ENCODE data around the gene TRIM7.
"Not testable (repeated sequence)": the region's sequence is repeated elsewhere in the genome, so short reads cannot be mapped to it uniquely, and the experiment has no call there.

Gene TRIM7

GRCh38 chr5:181169459-181170236, 35.3 kb downstream of the TRIM7 start:
- not testable (repeated sequence) for DNase-seq

- DNase-seq = no peak
Measured at GRCh38 chr5:181168595-181169118, 36.3 kb downstream of the TRIM7 start.

- no peak for DNase-seq
Measured at GRCh38 chr5:181167814-181168488, 37.0 kb downstream of the TRIM7 start.

- no peak for DNase-seq
Measured at GRCh38 chr5:181166812-181167733, 37.9 kb downstream of the TRIM7 start.

DNA sequence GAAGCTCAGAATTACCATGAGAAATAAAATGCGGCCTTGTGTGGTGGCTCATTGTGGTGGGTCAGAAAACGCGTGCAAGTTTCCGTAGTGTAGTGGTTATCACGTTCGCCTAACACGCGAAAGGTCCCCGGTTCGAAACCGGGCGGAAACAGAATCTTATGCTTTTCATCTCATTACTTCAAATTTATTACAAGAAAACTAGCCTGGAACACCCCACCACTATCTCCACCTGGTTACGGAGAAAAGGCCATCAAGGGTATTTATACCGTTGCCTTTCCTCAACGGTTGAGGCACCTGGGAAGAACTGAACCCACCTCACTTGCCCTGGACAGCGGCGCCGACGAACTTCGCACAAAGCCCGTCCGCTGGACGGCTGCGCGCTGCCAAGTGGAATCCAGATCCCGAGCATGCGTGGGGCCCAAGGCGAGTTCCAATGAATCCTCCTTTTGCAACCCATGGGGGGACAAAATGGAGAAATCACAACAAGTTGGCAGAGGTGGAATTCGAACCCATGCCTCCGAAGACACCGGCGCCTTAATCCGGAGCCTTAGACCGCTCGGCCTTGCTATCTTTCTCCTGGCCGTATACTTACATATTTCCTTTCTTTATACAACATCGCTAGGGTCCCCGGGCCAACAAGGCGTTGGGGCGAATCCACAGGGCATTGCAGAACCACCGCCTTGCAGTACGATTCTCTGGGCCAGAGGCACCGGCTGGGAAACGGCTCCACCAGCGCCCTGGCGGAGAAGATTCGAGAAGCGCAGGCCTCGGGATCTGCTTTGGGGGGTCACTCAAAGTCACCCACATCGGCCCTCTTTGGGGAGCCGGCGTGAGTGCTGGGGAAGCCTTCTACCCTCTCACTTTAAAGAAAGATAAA, 40.7 kb downstream of the TRIM7 start:
- no peak for DNase-seq

GRCh38 chr5:181163487-181164075, 41.4 kb downstream of the TRIM7 start:
- no peak for DNase-seq

DNA sequence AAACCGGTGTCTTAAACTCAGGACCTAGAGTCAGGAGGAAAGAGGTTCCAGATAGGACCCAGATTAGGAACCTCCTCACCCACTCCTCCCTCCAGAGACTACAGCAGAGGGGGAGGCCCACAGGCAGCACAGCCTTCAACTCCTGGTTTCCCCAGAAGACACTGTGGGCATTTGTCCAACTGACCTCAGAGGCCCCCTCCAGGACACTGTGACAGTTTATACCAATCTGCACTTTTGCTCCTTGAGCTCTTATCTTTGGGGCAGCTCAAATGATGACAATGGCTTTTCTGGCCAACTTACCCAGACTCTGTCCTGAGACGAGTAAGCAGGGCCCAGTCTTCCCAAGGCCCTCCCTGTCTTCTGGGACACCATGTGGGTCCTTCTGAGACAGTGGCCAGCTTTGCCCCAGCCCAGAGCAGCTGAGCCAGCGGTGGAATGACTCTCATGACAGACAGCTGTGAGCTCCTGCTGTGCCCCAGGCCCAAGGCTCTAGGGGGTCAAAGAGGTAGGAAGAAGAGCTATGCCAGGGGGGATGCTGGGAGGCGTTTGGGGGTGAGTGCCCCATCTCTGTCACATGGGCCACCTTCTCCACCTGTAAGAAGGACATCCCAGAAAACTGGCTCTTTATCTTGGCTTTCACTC, 43.3 kb downstream of the TRIM7 start:
- DNase-seq = no peak

DNA sequence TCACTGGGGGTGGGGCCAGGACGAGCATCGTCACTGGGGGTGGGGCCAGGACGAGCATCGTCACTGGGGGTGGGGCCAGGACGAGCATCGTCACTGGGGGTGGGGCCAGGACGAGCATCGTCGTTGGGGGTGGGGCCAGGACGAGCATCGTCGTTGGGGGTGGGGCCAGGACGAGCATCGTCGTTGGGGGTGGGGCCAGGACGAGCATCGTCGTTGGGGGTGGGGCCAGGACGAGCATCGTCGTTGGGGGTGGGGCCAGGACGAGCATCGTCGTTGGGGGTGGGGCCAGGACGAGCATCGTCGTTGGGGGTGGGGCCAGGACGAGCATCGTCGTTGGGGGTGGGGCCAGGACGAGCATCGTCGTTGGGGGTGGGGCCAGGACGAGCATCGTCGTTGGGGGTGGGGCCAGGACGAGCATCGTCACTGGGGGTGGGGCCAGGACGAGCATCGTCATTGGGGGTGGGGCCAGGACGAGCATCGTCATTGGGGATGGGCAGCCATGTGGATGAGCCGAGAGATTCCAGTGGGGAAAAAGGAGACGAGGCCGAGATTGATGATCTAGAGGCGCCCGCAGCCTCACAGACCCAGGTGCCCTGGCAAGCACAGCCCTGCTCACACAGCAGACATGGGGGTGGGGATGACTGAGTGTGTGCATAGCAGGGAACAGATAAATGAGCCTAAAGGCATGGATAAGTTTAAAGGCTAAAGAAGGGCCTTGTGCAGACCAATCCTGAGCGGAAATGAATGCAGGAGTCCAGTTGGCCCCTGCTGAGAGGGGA, 44.1 kb downstream of the TRIM7 start:
- not testable (repeated sequence) for DNase-seq

- peak; percentile 10 for DNase-seq
Measured at GRCh38 chr5:181160152-181160754, 44.7 kb downstream of the TRIM7 start.

GRCh38 chr5:181159286-181160151, 45.5 kb downstream of the TRIM7 start:
- no peak for DNase-seq

GRCh38 chr5:181158869-181159268, 46.1 kb downstream of the TRIM7 start:
- no peak for DNase-seq

DNA sequence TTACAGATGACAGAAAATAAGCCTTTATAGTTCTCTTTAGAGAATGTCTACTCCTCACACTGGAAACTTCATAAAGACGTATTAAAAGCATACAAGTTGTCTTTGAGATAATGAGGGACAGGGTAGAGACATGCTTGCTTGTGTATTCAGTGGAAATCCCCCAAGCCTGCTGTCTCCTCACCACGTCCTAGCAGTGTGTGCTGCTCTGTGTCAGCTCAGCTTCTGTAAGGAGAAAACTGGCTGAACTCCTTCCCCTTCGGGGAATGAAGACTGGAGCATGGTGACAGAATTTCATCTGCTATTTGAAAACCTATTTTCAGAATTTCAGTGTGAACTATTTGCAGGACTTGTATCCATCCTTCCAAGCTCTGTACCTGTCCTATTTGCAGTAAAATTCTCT, 48.2 kb downstream of the TRIM7 start:
- DNase-seq = no peak

DNA sequence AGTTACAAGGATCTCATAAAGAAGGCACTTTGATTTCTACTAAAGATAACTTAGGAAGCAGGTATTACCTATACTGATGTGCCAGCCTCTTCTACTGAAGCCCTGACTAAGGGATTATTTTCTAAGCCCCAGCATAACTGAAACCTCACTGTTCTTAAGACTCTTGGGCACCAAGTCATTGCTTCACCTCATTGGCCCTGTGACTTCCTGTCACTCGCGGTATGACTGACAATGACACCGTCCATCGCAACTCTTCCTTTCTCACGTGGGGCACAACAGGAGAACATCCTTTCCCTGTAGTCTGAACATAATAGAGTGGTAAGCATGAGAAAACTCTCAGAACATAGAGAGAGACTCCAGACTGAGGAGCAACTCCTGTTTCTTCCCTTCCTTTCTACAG, 51.2 kb downstream of the TRIM7 start:
- DNase-seq = no peak

GRCh38 chr5:181152406-181152805, 52.6 kb downstream of the TRIM7 start:
- no peak for DNase-seq

GRCh38 chr5:181151146-181151545, 53.9 kb downstream of the TRIM7 start:
- DNase-seq = no peak

- DNase-seq = no peak
Measured at GRCh38 chr5:181149806-181150733, 54.9 kb downstream of the TRIM7 start.

DNA sequence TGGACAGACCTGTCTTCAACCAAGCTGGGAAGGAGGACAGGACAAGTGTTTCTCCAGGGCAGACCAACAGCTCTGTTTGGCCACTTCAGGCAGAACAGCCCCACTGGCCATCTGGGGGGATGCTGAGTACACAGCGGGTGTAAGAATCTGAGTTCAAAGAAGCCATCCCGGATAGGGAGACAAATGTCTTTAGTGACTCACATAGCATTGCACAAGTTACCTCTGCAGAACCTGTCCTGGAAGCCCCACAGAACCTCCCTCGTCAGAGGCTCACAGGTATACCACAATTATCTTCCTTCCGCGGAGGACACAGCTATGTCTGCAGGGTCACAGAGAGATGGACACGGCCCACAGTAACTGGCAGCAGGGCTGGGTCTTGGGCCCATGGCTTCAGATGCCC, 55.6 kb downstream of the TRIM7 start:
- DNase-seq = no peak
